NCI-H1436 treated with DMSO at 0.1 percent for 48 hours (cell line): ENCODE measurements around the gene ETV4.

Experiments used
- DNase-seq: peaks from one replicate; lab custom pipeline; 2025; lab: John Stamatoyannopoulos, UW

ETV4 gene

GRCh38 chr17:43546319-43547188, at the start of gene ETV4:
TSS of gene ETV4 (minus strand) at chr17:43546340. CDS start at chr17:43545617, 723 bp downstream.
- DNase-seq = peak; percentile 56

GRCh38 chr17:43595466-43595865, 49.3 kb upstream of the ETV4 start:
- no peak for DNase-seq

GRCh38 chr17:43591779-43592562, 45.8 kb upstream of the ETV4 start:
- no peak for DNase-seq

- no peak for DNase-seq
Measured at GRCh38 chr17:43591001-43591400, 44.9 kb upstream of the ETV4 start.

GRCh38 chr17:43588664-43589435, 42.7 kb upstream of the ETV4 start:
- no peak for DNase-seq

- no peak for DNase-seq
Measured at GRCh38 chr17:43588121-43588520, 42.0 kb upstream of the ETV4 start.

DNA sequence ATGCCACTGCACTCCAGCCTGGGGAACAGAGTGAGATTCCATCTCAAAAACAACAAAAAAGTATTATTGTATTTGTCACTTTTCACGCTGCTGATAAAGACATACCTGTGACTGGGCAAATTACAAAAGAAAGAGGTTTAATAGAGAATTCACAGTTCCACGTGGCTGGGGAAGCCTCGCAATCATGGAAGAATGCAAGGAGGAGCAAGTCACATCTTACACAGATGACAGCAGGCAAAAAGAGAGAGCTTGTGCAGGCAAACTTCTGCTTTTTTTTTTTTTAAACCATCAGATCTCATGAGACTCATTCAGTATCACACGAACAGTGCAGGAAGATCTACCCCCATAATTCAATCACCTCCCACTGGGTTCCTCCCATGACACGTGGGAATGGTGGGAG, 41.5 kb upstream of the ETV4 start:
- DNase-seq = no peak

- no peak for DNase-seq
Measured at GRCh38 chr17:43584666-43585102, 38.5 kb upstream of the ETV4 start.

DNA sequence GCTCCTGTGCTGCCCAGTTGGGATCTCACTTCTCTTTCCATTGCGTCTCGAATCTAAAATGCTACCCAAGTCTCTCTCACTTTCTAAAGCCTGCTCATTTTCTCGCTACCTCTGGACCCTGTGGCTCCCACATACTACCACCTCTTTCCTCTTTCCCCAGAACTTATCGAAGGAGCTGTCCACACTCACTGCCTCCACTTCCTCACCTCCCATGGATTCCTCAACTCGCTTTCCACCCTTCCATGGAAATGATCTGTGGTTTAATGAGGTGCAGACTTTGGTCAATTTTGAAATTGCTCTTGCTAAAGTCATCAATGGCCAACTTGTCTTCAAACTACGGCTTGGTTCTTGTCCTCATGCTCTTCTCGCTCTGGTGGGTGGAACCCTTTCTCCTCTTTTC, 37.2 kb upstream of the ETV4 start:
- no peak for DNase-seq

GRCh38 chr17:43581613-43582012, 35.5 kb upstream of the ETV4 start:
- DNase-seq = no peak

- no peak for DNase-seq
Measured at GRCh38 chr17:43581130-43581529, 35.0 kb upstream of the ETV4 start.

- DNase-seq = no peak
Measured at GRCh38 chr17:43579566-43580140, 33.5 kb upstream of the ETV4 start.

GRCh38 chr17:43578699-43579565, 32.8 kb upstream of the ETV4 start:
- no peak for DNase-seq

DNA sequence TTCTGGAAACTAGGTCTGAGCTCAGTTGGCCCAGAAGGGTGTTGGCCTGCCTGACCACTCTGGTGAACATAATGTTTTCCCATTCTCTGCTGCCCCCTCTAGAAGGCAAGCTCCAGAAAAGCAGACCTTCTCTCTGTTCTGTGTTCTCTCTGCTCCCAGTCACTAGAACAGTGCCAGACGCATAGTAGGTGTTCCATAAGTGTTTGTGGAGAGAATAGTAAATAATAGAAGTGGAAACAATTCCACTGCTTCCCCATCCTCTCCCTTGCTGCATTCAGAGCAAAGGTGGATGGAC, 32.2 kb upstream of the ETV4 start:
- no peak for DNase-seq

DNA sequence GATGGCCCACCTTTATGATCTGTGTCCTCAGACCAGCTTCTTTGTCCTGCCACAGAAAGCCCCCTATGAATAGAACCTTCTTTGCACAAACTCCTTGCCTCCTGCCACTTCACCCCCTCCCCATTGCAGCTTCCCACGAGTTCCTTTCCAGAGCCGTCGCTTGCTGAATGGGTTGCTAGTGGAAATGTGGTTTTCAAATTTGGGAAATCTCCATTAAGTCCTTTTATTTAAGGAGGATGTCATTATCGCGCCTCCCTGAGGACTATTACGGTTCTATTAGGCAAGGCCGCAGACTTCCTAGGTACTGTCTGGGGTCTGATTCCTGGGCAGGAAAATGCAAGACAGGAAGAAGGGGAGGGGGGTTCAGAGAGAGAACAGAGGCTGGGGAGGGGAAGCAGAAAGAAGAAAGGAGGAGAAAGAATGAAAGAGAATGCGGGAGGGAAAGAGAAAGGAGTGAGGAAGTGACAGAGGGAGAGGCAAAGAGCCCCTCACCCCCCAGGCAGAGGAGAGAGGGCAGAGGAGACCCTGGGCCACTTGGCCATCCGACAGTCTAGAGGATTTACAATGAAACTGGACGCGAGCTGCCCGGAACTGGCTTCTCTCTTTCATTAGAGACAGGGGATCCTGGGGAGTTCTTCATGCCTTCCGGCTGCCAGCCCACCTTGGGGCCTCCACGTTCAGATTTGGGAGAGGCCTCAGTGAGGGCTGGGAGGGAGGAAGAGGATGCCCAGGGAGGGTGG, 31.7 kb upstream of the ETV4 start:
- DNase-seq = no peak

DNA sequence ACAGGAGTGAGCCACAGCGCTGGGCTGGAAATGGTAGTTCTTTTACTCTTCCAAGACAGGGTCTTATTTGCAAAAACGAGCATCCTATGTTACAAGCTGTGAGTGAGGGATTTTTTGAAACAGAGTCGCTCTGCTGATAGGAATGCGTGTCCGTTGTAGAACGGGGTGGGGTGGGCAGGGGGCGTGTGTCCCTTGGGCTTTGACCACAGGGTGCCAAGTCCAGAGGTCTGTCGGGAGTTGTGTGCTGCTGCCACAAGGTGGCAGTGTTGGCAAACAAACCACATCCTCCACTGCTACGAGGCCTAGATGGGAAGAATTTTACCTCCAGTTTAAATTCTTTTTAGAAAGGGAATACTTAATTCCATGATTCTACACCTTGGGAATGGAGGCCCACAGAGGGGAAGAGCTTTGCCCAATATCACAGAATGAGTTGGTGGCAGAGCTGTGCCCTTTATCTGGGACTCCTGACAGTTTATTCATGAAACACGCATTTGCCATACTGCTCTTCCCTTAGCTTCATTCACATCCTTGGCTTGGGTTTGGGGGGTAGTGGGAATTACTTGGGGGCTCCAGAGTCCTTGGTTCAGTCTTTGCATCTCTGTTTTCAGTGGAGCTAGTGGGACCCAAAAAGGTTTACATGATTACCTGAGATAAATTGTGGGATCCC, 30.6 kb upstream of the ETV4 start:
- peak; percentile 44 for DNase-seq

- no peak for DNase-seq
Measured at GRCh38 chr17:43574896-43575525, 28.9 kb upstream of the ETV4 start.

DNA sequence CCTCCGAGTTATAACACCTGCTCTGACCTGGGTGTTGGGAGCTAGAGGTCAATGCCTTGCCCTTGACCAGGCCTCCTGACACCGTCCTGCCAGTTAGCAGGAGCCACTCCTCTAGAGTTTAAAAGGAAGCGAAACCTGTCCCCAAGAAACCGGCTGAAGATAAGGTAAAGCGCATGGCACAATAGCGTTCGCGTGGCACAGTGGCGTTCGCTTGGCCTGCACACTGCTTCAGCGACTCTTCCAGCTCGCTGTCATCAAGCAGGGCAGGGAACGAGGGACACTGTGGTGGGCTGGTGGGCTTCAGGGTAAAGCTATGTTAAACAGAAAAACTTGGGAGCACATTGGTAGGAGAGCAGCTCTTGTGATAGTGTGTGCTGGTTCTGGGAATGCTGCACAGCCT, 28.2 kb upstream of the ETV4 start:
- DNase-seq = no peak

GRCh38 chr17:43573579-43574321, 27.6 kb upstream of the ETV4 start:
- no peak for DNase-seq
